ENCODE measurements around the gene CASP2. TPM values are rescaled to one million over a fixed set of nuclear protein-coding genes. Genes with fewer than 3 reads are reported as not detected.
A peak's percentile ranks its signal among the peaks of the same experiment; 100 is the strongest.

CASP2 gene
- total RNA-seq (10 to 100 TPM in 3 of 4 donors, 1 to 10 TPM in 1; 9.2 to 10.6 (median 10.2) TPM), polyA plus RNA-seq (4.5 TPM)
- long read RNA-seq, donor 1, full-length matches to known transcripts: 5 of 9 reads
- long read RNA-seq, donor 1, partial matches to known transcripts: 0 of 9 reads
- long read RNA-seq, donor 1, other reads (novel, unspliced or antisense): 4 of 9 reads
- long read RNA-seq, donor 2, full-length matches to known transcripts: 3 of 3 reads
- long read RNA-seq, donor 2, partial matches to known transcripts: 0 of 3 reads
- long read RNA-seq, donor 2, other reads (novel, unspliced or antisense): 0 of 3 reads
- long read RNA-seq, donor 3, full-length matches to known transcripts: 4 of 12 reads
- long read RNA-seq, donor 3, partial matches to known transcripts: 0 of 12 reads
- long read RNA-seq, donor 3, other reads (novel, unspliced or antisense): 8 of 12 reads
- long read RNA-seq, donor 4, full-length matches to known transcripts: 2 of 2 reads
- long read RNA-seq, donor 4, partial matches to known transcripts: 0 of 2 reads
- long read RNA-seq, donor 4, other reads (novel, unspliced or antisense): 0 of 2 reads

- no peaks in the 10 kb centered on the region for H3K4me1 ChIP-seq (ENCODE audit: control insufficient read depth, insufficient read depth, low read length)
- intact Hi-C loops (cut with DNase I): no loop called here
Observed at GRCh38 chr7:143287935-143288826, at the start of gene CASP2. Gene CASP2 (plus strand): TSS chr7:143288351. CDS start chr7:143288456, 105 bp downstream.

GRCh38 chr7:143239813-143240212, 48.3 kb upstream of the CASP2 start:
- DNase-seq (no peak), ATAC-seq (no peak)
- intact Hi-C loops (cut with DNase I): loop anchor here (2.0 to 10.0 kb wide), 6 partner anchors 62 to 177 kb away; partner anchors contain the start of gene EPHA1 (in 1 of the 4)
- Histone ChIP-seq H3K4me3 (ENCODE audit: low read length) (no peak overlapping the region), H3K9me3 (ENCODE audit: control insufficient read depth, low read length) (no peaks in the 10 kb centered on the region), H3K4me1 (ENCODE audit: control insufficient read depth, insufficient read depth, low read length) (no peaks in the 10 kb centered on the region), H3K27ac (ENCODE audit: low read length) (no peak overlapping the region), H3K27me3 (ENCODE audit: control insufficient read depth, insufficient read depth) (no peaks in the 10 kb centered on the region)

More at GRCh38 chr7:143287935-143288826, at the start of gene CASP2:
- Histone ChIP-seq H3K9me3 (ENCODE audit: control insufficient read depth, low read length) (no peaks in the 10 kb centered on the region), H3K4me3 (ENCODE audit: low read length) (peak within 1 kb of the TSS; percentile 68), H3K27me3 (ENCODE audit: control insufficient read depth, insufficient read depth) (no peaks in the 10 kb centered on the region), H3K27ac (ENCODE audit: low read length) (peak within 1 kb of the TSS; percentile 80)
- peak; percentile 99 to 100 (median 99) for DNase-seq
- ATAC-seq: peak; percentile 99
- WGBS: 2% methylated on average over 84 of the region's 84 CpGs

- intact Hi-C loops (cut with DNase I): loop anchor here in 3 of 4 donors (2.0 to 10.0 kb wide), 5 partner anchors 62 to 177 kb away; partner anchors contain the start of gene EPHA1 (in 1 of the 3)
- H3K27me3 ChIP-seq (ENCODE audit: control insufficient read depth, insufficient read depth): no peaks in the 10 kb centered on the region
- H3K4me1 ChIP-seq (ENCODE audit: control insufficient read depth, insufficient read depth, low read length): no peaks in the 10 kb centered on the region
- 19% methylated on average over 9 of the region's 9 CpGs for WGBS
- H3K4me3 ChIP-seq (ENCODE audit: low read length): no peak overlapping the region
- no peaks in the 10 kb centered on the region for H3K9me3 ChIP-seq (ENCODE audit: control insufficient read depth, low read length)
- H3K27ac ChIP-seq (ENCODE audit: low read length): no peak overlapping the region
- DNase-seq: peak; percentile 48 to 71 (median 61)
- ATAC-seq: peak; percentile 85 to 88
Observed at GRCh38 chr7:143240291-143241168, 47.6 kb upstream of the CASP2 start.

GRCh38 chr7:143242306-143242705, 45.8 kb upstream of the CASP2 start:
- ATAC-seq: no peak
- H3K27ac ChIP-seq (ENCODE audit: low read length): no peak overlapping the region
- intact Hi-C loops (cut with DNase I): loop anchor here in 3 of 4 donors (5.0 to 10.0 kb wide), 4 partner anchors 60 to 175 kb away; partner anchors contain the start of gene EPHA1 (in 1 of the 3)
- WGBS: 85% methylated on average over 11 of the region's 11 CpGs
- no peaks in the 10 kb centered on the region for H3K27me3 ChIP-seq (ENCODE audit: control insufficient read depth, insufficient read depth)
- no peak overlapping the region for H3K4me3 ChIP-seq (ENCODE audit: low read length)
- no peaks in the 10 kb centered on the region for H3K4me1 ChIP-seq (ENCODE audit: control insufficient read depth, insufficient read depth, low read length)
- DNase-seq: no peak
- H3K9me3 ChIP-seq (ENCODE audit: control insufficient read depth, low read length): no peaks in the 10 kb centered on the region

GRCh38 chr7:143243111-143243510, 45.0 kb upstream of the CASP2 start:
- ATAC-seq (no peak), DNase-seq (no peak)
- intact Hi-C loops (cut with DNase I): loop anchor here in 3 of 4 donors (5.0 to 10.0 kb wide), 4 partner anchors 59 to 174 kb away; partner anchors contain the start of gene EPHA1 (in 1 of the 3)
- Histone ChIP-seq H3K4me1 (ENCODE audit: control insufficient read depth, insufficient read depth, low read length) (no peaks in the 10 kb centered on the region), H3K27ac (ENCODE audit: low read length) (no peak overlapping the region), H3K9me3 (ENCODE audit: control insufficient read depth, low read length) (no peaks in the 10 kb centered on the region), H3K27me3 (ENCODE audit: control insufficient read depth, insufficient read depth) (no peaks in the 10 kb centered on the region), H3K4me3 (ENCODE audit: low read length) (no peak overlapping the region)
- 77% methylated on average over 7 of the region's 7 CpGs for WGBS

- Histone ChIP-seq H3K4me3 (ENCODE audit: low read length) (no peak overlapping the region), H3K27ac (ENCODE audit: low read length) (no peak overlapping the region), H3K9me3 (ENCODE audit: control insufficient read depth, low read length) (no peaks in the 10 kb centered on the region), H3K27me3 (ENCODE audit: control insufficient read depth, insufficient read depth) (no peaks in the 10 kb centered on the region), H3K4me1 (ENCODE audit: control insufficient read depth, insufficient read depth, low read length) (no peaks in the 10 kb centered on the region)
- no peak for ATAC-seq
- DNase-seq: no peak
- WGBS: 63% methylated on average over 3 of the region's 3 CpGs
- intact Hi-C loops (cut with DNase I): loop anchor here in 3 of 4 donors (5.0 to 10.0 kb wide), 4 partner anchors 59 to 174 kb away; partner anchors contain the start of gene EPHA1 (in 1 of the 3)
Observed at GRCh38 chr7:143243614-143244013, 44.5 kb upstream of the CASP2 start.

- ATAC-seq (no peak), DNase-seq (no peak)
- no peaks in the 10 kb centered on the region for H3K4me1 ChIP-seq (ENCODE audit: control insufficient read depth, insufficient read depth, low read length)
- WGBS: 62% methylated on average over 1 of the region's 1 CpG
- H3K4me3 ChIP-seq (ENCODE audit: low read length): no peak overlapping the region
- no peak overlapping the region for H3K27ac ChIP-seq (ENCODE audit: low read length)
- H3K27me3 ChIP-seq (ENCODE audit: control insufficient read depth, insufficient read depth): no peaks in the 10 kb centered on the region
- H3K9me3 ChIP-seq (ENCODE audit: control insufficient read depth, low read length): no peaks in the 10 kb centered on the region
- intact Hi-C loops (cut with DNase I): loop anchor here in 3 of 4 donors (5.0 to 10.0 kb wide), 4 partner anchors 58 to 173 kb away; partner anchors contain the start of gene EPHA1 (in 1 of the 3)
Observed at GRCh38 chr7:143244321-143244720, 43.8 kb upstream of the CASP2 start.

GRCh38 chr7:143245123-143245522, 43.0 kb upstream of the CASP2 start:
- intact Hi-C loops (cut with DNase I): loop anchor here in 1 of 4 donors (10.0 kb wide), 1 partner anchor 160 kb away; the partner anchor contains the start of gene EPHA1
- H3K27ac ChIP-seq (ENCODE audit: low read length): no peak overlapping the region
- 62% methylated on average over 3 of the region's 3 CpGs for WGBS
- ATAC-seq (no peak), DNase-seq (no peak)
- H3K27me3 ChIP-seq (ENCODE audit: control insufficient read depth, insufficient read depth): no peaks in the 10 kb centered on the region
- no peaks in the 10 kb centered on the region for H3K4me1 ChIP-seq (ENCODE audit: control insufficient read depth, insufficient read depth, low read length)
- H3K9me3 ChIP-seq (ENCODE audit: control insufficient read depth, low read length): no peaks in the 10 kb centered on the region
- H3K4me3 ChIP-seq (ENCODE audit: low read length): no peak overlapping the region

- 22% methylated on average over 1 of the region's 1 CpG for WGBS
- intact Hi-C loops (cut with DNase I): loop anchor here in 1 of 4 donors (10.0 kb wide), 1 partner anchor 157 kb away; the partner anchor contains the start of gene EPHA1
- ATAC-seq (no peak), DNase-seq (no peak)
- H3K4me1 ChIP-seq (ENCODE audit: control insufficient read depth, insufficient read depth, low read length): no peaks in the 10 kb centered on the region
- H3K4me3 ChIP-seq (ENCODE audit: low read length): no peak overlapping the region
- no peak overlapping the region for H3K27ac ChIP-seq (ENCODE audit: low read length)
- H3K27me3 ChIP-seq (ENCODE audit: control insufficient read depth, insufficient read depth): no peaks in the 10 kb centered on the region
- no peaks in the 10 kb centered on the region for H3K9me3 ChIP-seq (ENCODE audit: control insufficient read depth, low read length)
Observed at GRCh38 chr7:143247372-143247771, 40.8 kb upstream of the CASP2 start.

Measured in right cardiac atrium (tissue), 5 donors.